C4-2B (cell line): ENCODE data around the gene DDOST.

Source experiments
- H3K27ac ChIP-seq: fragments of 450-650 bp; 2 replicates; pipeline ENCODE4 v1.5.1; 2017
- ZFX ChIP-seq: fragments of 450-650 bp; IDR thresholded peaks from 2 replicates; pipeline ENCODE4 v1.6.1; 2017
- TF ChIP-seq, protein P1 (sequence below): fragments of 450-650 bp; conservative IDR thresholded peaks from 2 replicates; pipeline ENCODE4 v1.5.1; 2017; ENCODE audit warnings: mild to moderate bottlenecking

DDOST gene

DNA sequence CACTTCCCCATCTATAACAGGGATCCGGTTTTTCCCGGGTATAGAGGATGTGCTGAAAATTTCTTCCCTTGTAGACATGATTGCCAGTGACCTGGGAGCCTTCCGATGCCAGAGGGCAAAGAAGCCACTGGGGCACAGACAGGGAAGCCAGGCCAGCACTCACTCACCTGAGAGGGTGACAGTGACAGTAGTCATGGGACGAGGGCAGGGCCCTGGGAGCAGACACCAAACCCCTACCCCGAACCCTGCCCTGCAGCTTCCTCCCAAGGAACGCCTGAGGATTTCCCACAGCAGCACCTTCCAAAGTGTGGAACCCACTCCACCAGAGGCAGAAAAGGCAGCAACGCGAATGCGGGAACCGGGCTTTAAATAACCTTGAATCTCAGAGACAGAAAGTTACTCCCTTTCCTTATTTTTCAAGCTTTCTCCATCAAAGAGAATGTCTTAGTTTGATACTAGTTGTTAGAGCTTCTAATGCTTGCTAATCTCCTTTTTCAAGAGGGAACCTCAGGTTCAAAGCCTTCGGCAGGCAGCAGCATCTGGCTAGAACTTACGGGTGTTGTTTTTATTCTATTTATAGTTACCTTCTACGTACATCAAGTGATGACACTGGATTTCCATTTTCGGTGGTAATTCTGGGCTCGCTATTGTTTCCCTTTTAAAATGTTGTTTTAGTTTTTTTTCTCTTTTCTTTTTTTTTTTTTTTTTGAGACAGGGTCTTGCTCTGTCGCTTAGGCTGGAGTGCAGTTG, 2.8 kb downstream of the DDOST start:
- TF ChIP-seq, protein P1, sequence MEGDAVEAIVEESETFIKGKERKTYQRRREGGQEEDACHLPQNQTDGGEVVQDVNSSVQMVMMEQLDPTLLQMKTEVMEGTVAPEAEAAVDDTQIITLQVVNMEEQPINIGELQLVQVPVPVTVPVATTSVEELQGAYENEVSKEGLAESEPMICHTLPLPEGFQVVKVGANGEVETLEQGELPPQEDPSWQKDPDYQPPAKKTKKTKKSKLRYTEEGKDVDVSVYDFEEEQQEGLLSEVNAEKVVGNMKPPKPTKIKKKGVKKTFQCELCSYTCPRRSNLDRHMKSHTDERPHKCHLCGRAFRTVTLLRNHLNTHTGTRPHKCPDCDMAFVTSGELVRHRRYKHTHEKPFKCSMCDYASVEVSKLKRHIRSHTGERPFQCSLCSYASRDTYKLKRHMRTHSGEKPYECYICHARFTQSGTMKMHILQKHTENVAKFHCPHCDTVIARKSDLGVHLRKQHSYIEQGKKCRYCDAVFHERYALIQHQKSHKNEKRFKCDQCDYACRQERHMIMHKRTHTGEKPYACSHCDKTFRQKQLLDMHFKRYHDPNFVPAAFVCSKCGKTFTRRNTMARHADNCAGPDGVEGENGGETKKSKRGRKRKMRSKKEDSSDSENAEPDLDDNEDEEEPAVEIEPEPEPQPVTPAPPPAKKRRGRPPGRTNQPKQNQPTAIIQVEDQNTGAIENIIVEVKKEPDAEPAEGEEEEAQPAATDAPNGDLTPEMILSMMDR, result no peak
- no peak for TF ChIP-seq ZFX
- H3K27ac ChIP-seq, result no peak overlapping the region

DNA sequence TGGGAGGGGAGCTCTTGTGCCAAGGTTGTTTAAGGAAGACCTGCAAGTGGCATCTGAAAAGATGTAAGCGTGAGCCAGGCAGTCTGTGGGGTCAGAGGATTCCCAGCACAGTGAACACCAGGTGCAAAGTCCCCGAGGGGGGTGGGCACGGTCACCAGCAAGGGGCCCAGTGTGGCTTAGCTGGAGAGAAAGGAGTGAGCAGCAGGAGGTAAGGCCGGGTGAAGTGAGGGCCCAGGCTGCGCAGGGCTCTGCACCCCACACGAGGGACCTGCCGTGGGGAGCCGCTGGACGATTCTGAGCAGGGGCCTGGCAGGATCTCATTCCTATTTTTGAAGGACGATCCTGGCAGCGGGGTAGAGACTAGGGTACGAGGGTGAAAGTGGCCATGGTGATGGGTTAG, 4.1 kb downstream of the DDOST start:
- TF ChIP-seq, protein P1, result no peak
- no peak overlapping the region for H3K27ac ChIP-seq

DNA sequence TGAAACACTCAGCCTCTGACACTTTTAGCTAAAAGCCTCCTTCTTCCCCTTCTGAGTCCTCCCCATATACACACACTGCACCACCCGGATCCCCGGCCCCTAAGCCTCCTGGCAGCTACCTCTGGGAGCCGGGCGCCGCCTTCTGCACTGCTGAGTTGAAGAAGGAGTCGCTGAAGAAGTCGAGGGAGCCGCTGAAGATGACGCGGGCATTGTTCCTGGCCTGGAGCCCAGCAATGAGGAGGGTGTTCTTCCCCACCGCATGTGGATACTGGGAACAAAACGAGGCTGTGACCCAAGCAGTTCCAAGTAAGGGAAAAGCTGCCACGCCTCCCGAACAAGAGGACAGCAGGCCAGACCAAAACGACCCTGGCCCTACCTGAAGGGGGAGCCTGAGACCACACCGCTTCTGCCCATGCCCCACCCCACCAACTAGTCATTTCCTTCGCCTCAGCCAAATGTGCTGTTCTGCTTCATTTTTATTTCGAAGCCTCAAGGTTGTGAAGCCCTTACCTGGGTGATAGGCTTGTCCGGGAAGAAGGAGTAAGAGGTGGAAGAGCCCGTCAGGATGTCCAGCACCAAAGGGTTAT, 7.0 kb downstream of the DDOST start:
- TF ChIP-seq ZFX, result no peak
- TF ChIP-seq, protein P1, result no peak
- no peak overlapping the region for H3K27ac ChIP-seq

DNA sequence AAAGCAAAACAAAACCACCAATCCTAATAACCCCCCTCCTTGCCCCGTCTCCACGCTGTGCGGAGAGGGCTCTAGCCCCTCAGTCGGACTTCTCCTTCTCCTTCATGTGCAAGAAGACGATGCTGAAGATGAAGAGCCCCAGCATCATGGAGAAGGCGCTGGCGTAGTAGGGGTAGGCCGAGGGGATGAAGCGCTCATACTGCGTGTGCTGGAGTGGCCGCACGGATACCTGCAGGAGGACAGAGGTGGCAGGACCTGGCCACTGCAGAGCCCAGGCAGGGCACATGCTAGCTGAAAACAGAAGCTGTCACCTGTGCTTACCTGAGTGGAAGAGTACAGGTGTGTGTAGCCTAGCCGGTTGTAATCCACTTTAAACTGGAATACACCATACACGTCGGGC, 8.9 kb downstream of the DDOST start:
- TF ChIP-seq, protein P1, result no peak
- TF ChIP-seq ZFX, result no peak
- H3K27ac ChIP-seq, result no peak overlapping the region

DNA sequence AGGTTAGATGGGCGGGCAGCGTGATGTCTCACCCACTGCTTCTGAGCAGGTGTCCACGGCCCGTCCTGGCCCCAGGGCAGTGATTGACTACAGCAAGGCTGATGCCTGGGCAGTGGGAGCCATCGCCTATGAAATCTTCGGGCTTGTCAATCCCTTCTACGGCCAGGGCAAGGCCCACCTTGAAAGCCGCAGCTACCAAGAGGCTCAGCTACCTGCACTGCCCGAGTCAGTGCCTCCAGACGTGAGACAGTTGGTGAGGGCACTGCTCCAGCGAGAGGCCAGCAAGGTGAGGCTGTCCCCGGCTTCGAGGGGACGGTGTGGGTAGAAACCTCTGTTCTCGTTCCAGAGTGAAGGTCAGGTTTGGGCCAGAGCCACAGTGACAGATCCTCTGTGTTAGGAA, 12.2 kb downstream of the DDOST start:
- H3K27ac ChIP-seq, result no peak overlapping the region
- TF ChIP-seq ZFX, result no peak
- TF ChIP-seq, protein P1, result no peak

DNA sequence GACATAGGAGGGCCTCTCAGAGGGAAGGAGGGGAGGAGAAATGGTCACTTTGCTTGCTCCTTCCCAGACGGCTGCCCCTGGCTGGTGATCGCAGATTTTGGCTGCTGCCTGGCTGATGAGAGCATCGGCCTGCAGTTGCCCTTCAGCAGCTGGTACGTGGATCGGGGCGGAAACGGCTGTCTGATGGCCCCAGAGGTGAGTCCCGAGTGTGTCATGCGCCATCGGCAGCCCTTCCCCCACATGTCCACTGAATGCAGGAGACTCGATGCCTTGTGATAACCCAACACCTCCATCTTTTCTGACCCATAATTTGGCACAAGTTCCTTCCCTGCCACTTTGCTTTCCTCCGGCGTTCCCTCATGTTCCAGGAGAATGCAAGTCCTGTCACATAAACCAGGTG, 12.7 kb downstream of the DDOST start:
- no peak overlapping the region for H3K27ac ChIP-seq
- TF ChIP-seq ZFX, result no peak
- TF ChIP-seq, protein P1, result no peak

DNA sequence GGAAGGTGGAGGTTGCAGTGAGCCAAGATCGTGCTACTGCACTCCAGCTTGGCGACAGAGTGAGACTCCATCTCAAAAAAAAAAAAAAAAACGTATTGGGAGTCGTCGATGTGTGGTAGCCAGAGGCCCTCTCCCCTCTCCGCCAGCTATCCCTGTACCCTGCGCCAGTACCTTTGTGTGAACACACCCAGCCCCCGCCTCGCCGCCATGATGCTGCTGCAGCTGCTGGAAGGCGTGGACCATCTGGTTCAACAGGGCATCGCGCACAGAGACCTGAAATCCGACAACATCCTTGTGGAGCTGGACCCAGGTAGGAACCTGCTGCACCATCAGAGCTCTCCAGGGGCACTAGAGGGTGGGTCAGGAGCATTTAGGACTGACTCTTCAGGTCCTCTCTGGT, 15.8 kb downstream of the DDOST start:
- TF ChIP-seq, protein P1, result no peak
- no peak for TF ChIP-seq ZFX
- no peak overlapping the region for H3K27ac ChIP-seq
